ENCODE measurements around the gene LTA. TPM values are rescaled to one million over a fixed set of nuclear protein-coding genes. Genes with fewer than 3 reads are reported as not detected.

The LTA gene
- total RNA-seq, 1 experiment from 2014 or later: not detected

DNA sequence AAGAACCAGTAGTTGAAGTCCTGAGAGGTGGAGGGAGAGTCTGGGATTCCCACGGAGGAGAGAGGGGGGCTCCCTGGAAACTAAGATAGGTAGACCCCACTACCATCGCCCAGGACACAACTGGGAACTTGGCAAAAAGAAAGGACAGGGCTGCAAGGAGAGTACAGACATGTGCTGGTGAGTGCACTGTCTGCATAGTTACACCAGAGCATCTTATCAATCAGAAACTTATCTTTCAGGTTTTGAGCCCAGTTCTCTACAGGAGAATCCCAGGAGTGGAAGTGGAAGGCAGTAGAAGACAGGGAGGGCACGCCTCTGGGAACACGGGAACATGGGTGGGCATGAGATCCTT lies 12.5 kb upstream of the LTA start:
- no peak overlapping the region for H3K4me2 ChIP-seq (ENCODE audit: insufficient read depth, insufficient read length, low read length)
- H4K20me1 ChIP-seq (ENCODE audit: control insufficient read depth, insufficient read depth, insufficient read length): no peaks in the 10 kb centered on the region
- no peak overlapping the region for H3K9ac ChIP-seq (ENCODE audit: extremely low read depth, insufficient read length, low read length)
- no peak overlapping the region for H2BK5ac ChIP-seq (ENCODE audit: insufficient read length, low read length)
- no peak overlapping the region for H2BK15ac ChIP-seq (ENCODE audit: low read depth, low read length)
- H2AFZ ChIP-seq (ENCODE audit: low read length): no peak overlapping the region
- no peaks in the 10 kb centered on the region for H3K9me3 ChIP-seq (ENCODE audit: control insufficient read depth, low read depth, low read length)
- no peak for TF ChIP-seq CTCF (conservative IDR thresholded peaks at IDR 0.05)
- H3K4me1 ChIP-seq (ENCODE audit: insufficient read depth, low read length): peaks cover 4% of the 10 kb centered on the region; the same call in 1 of the 2 replicates
- H3K4ac ChIP-seq (ENCODE audit: low read depth, low read length): no peak overlapping the region
- Mint-ChIP-seq H3K27me3 (ENCODE audit: low read depth) (no peaks in the 10 kb centered on the region), H3K4me3 (no peak overlapping the region; a peak in 1 of 5 replicates), H3K27ac (peak overlapping the region; percentile 4 to 58 (median 40); a peak in 4 of 7 replicates), H3K4me1 (peaks cover 4 to 18% of the 10 kb centered on the region in 2 experiments; a peak in 3 of 4 replicates), H3K9me3 (no peaks in the 10 kb centered on the region), H3K36me3 (ENCODE audit: insufficient read depth in 1 of 3, low read depth in 3 of 3) (peaks cover 14 to 39% (median 26%) of the 10 kb centered on the region in 3 experiments; a peak in 6 of 7 replicates)
- H2BK120ac ChIP-seq (ENCODE audit: low read depth, low read length, poor library complexity, severe bottlenecking): no peak overlapping the region
- no peak overlapping the region for H3T11ph ChIP-seq (ENCODE audit: low read length)
- WGBS (ENCODE audit: extremely low coverage, insufficient read length, low lambda C conversion rate): no CpG with 5 or more reads among the region's 4 CpGs
- no peaks in the 10 kb centered on the region for H3K23me2 ChIP-seq (ENCODE audit: insufficient read length, low read depth, low read length, poor library complexity, severe bottlenecking)
- no peak overlapping the region for H2AK5ac ChIP-seq (ENCODE audit: insufficient read length, low read length)
- no peak overlapping the region for H2BK20ac ChIP-seq (ENCODE audit: low read depth, low read length, poor library complexity, severe bottlenecking)
- no peak overlapping the region for H3K27ac ChIP-seq (ENCODE audit: insufficient read length, low read depth, low read length)
- no peak overlapping the region for H3K56ac ChIP-seq (ENCODE audit: insufficient read length, low read depth, low read length)
- no peak for DNase-seq
- H4K8ac ChIP-seq (replicated peaks; ENCODE audit: insufficient read length, low read depth, low read length): no peak overlapping the region
- no peak overlapping the region for H3K18ac ChIP-seq (ENCODE audit: insufficient read length, low read depth, low read length)
- no peak overlapping the region for H4K5ac ChIP-seq (ENCODE audit: insufficient read length, low read depth, low read length)
- no peak overlapping the region for H3K14ac ChIP-seq (ENCODE audit: insufficient read depth, low read length)
- no peaks in the 10 kb centered on the region for H3K79me2 ChIP-seq (ENCODE audit: insufficient read depth, low read length)
- no peaks in the 10 kb centered on the region for H3K27me3 ChIP-seq (ENCODE audit: insufficient read depth, low read length)
- no peaks in the 10 kb centered on the region for H3K79me1 ChIP-seq (ENCODE audit: insufficient read depth, low read depth, low read length, poor library complexity, severe bottlenecking)
- no peak overlapping the region for H3K23ac ChIP-seq (ENCODE audit: insufficient read length, low read depth, low read length)
- no peak overlapping the region for H4K91ac ChIP-seq (ENCODE audit: insufficient read length, low read depth, low read length)
- no peak overlapping the region for H2BK12ac ChIP-seq (ENCODE audit: insufficient read length, low read depth, low read length)

Data from H9 (cell line).